ENCODE data around the gene STK40.

The STK40 gene

DNA sequence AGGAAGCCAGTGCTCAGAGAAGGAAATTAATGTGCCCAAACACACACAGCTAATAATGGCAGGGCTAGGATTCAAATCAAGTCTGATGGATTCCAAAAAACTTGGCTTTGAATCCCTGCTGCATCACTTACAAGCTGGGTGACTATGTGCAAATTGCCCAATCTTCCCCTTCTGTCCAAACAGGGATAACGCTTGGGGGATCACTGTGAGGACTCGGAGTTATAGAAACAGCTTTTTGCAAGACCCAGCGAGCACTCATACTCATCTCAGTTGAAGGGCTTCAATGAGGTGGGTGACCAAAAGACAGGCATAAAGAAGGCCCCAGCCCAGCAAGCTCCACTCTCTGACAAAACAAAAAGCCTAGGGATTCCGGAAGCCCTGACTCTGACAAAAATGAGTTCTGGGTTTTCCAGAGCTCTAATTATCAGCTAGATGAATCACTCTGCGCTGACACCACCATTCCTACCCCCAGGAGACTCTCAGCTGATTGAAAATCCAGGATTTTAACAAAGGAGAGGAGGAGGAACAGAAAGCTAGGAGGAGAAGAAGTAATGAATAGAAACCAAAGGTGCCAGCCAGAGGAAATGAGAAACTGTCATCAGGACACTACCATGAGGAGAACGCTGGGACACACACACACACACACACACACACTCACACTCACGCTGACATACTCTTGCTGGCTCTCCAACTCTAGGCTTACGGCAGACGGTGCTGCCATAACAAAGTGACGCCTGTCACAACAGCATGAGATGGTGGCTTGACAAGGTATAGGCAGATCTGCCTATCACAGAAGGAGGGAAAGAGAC, 1.6 kb upstream of the STK40 start:
- H3K27ac Mint-ChIP-seq, result peak overlapping the region; percentile 98
- H3K4me3 Mint-ChIP-seq, result peak overlapping the region; percentile 85
- H3K4me1 Mint-ChIP-seq, result peaks cover 48% of the 10 kb centered on the region
- ATAC-seq (no peak), DNase-seq (ENCODE audit: low spot score in 2 of 2) (no peak)
- no peaks in the 10 kb centered on the region for H3K9me3 Mint-ChIP-seq
- H3K36me3 Mint-ChIP-seq, result peaks cover 55% of the 10 kb centered on the region

DNA sequence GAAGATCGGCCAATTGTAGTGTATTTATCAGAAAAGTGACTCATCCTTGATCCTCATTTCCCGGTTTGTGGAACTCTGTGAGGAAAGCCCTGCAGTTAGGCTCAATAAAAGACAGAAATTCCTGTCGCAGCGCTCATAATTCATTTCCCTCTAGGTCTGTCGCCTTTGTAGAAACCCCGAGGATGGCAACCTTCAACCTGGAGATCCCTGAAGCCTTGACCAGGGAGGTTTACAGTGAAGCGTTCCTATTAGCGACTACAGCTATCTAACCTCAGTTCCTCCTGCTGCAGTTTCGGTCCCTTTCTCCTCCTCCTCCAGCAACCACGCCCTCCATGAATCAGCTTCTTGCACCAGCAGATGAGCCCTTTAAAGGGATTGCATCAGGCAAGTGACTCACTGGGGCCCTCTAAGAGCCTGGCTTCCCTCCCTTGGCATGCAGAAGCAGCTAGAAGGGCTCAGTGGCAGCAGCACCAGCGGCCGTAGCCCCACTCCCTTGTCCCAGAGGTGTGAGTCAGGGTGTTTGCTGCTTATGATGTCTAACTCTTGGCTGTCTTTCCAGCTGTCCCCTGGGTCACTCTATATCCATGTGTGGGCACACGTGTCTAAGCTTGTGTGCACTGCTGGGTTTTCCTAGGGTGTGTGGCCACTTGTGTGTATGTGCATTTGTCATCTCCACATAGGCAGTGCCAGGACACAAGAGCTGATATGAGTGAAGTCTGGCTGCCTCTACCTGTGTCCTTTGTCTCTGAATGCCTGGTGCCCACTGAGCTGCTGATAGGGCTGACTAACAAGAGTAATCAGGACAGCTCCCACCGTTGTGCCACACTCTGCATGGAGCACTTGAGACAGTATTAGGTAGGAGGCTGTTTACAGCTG, 779 bp upstream of the STK40 start:
- ATAC-seq, result peak; percentile 87
- peak overlapping the region; percentile 98 for H3K27ac Mint-ChIP-seq

DNA sequence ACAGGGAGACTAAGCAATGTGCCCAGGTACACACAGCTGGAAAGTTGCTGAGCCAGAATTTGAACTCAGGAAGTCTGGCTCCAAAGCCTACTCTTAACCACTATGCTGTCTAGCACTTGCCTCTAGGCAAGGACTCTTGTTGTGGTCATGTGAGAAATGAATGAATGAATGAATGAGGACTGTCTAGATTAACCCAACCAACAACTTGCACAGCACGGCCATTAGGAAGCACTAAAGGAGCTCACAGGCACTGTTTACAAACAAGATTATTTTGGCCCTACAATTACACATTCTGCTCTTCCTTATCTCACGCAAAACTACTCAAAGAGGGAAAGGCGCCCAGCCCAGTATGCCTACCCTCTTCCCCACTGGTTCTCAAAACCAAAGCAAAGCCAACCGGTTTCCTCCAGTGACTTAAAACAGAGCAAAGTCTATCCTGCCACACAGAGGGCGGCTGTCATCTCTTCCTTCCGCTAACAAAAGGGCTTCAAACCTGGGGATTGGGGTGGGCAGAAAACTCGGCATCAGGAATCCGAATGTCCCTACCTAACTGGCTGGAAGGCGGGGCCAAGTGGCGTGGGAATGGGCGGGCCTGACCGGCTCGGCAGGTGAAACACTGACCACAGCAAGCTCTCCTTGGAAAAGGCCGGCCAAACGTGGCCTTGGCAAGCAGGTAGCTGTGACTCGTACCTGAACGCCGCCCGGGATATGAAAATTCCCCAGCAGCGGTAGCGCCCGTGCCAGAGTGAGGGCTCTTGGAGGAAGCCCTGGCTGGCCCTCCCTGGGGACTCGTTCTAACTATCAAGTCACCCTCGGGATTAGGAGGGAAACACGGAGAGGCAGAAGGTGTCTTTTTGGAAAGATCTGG, 948 bp downstream of the STK40 start:
- Mint-ChIP-seq H3K36me3 (peaks cover 36% of the 10 kb centered on the region), H3K9me3 (no peaks in the 10 kb centered on the region), H3K27ac (peak overlapping the region; percentile 98), H3K4me3 (peak overlapping the region; percentile 85), H3K4me1 (peaks cover 64% of the 10 kb centered on the region)
- no peak for ATAC-seq
- DNase-seq (ENCODE audit: low spot score in 2 of 2), result peak; percentile 12 to 71

More for the DNA sequence above, 779 bp upstream of the STK40 start:
- H3K9me3 Mint-ChIP-seq, result no peaks in the 10 kb centered on the region
- peaks cover 46% of the 10 kb centered on the region for H3K36me3 Mint-ChIP-seq
- peaks cover 54% of the 10 kb centered on the region for H3K4me1 Mint-ChIP-seq
- peak overlapping the region; percentile 85 for H3K4me3 Mint-ChIP-seq
- peak; percentile 68 to 93 for DNase-seq (ENCODE audit: low spot score in 2 of 2)

DNA sequence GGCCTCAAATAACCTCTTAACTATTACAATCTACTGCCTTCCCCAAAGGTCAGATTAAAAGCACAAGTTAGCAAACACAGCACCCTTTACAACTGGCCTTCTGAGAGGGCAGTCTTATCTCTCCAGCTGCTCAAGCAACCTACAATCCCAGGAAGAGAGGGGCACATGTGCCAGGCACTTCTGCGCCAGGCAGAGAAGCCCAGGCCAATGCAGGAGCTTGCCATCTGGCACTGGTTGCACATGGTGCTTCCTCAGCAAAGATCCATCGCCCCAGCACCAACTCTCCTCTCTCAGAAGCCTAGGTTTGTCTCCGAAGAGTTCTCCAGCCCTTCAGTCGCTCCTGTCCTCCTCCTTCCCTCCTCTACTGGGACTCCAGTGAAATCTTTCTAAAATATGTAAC, 2.5 kb downstream of the STK40 start:
- H3K27ac Mint-ChIP-seq, result no peak overlapping the region
- H3K4me1 Mint-ChIP-seq, result peaks cover 73% of the 10 kb centered on the region
- H3K4me3 Mint-ChIP-seq, result peak overlapping the region; percentile 85
- DNase-seq (ENCODE audit: low spot score in 2 of 2) (no peak), ATAC-seq (no peak)
- H3K36me3 Mint-ChIP-seq, result peaks cover 30% of the 10 kb centered on the region
- H3K9me3 Mint-ChIP-seq, result no peaks in the 10 kb centered on the region

DNA sequence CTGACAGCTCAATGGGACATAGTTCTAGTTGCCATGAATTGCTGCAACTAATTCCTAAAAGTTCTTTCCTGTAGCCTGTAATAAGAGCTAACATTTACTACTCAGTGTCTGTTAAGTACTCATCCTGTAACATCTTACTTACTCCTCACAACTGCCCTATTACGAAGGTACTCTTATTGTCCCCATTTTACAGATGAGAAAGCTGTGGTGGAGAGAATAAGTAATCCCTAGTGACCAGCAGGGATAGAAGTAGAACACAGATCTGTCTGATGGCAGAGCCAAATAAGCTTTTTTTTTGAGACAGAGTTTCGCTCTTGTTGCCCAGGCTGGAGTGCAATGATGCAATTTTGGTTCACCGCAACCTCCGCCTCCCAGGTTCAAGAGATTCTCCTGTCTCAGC, 3.1 kb downstream of the STK40 start:
- H3K27ac Mint-ChIP-seq, result peak overlapping the region; percentile 94
- H3K4me3 Mint-ChIP-seq, result no peak overlapping the region
- DNase-seq (ENCODE audit: low spot score in 2 of 2) (no peak), ATAC-seq (no peak)
- peaks cover 33% of the 10 kb centered on the region for H3K36me3 Mint-ChIP-seq
- peaks cover 76% of the 10 kb centered on the region for H3K4me1 Mint-ChIP-seq
- H3K9me3 Mint-ChIP-seq, result no peaks in the 10 kb centered on the region

DNA sequence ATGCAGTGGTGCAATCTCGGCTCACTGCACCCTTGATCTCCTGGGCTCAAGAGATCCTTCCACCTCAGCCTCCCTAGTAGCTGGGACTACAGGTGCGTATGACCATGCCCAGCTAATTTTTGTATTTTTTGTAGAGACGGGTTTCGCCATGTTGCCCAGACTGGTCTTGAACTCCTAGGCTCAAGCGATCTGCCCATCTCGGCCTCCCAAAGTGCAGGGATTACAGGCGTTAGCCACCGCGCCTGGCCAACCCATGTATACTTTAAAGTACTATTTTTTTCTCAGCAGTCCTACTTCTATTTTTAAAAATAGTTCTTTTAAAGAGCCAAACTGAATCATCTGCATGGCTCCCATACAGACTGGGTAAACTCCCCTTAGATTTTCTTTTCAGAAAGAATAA, 3.5 kb downstream of the STK40 start:
- Mint-ChIP-seq H3K4me3 (no peak overlapping the region), H3K9me3 (no peaks in the 10 kb centered on the region), H3K27ac (peak overlapping the region; percentile 94), H3K4me1 (peaks cover 75% of the 10 kb centered on the region), H3K36me3 (peaks cover 34% of the 10 kb centered on the region)
- ATAC-seq, result no peak
- no peak for DNase-seq (ENCODE audit: low spot score in 2 of 2)

DNA sequence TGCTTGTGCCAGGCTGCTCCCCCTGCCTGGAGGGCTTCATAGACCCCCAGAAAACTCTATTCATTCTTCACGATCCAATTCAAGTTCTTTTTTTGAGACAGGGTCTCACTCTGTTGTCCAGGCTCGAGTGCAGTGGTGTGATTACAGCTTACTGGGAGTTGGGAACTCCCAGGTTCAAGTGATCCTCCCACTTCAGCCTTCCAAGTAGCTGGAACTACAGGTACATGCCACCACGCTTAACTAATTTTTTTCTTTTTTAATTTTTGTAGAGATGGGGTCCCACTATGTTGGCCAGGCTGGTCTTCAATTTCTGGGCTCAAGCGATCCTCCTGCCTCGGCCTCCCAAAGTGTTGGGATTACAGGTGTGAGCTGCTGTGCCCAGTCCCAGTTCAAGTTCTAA, 4.3 kb downstream of the STK40 start:
- peak overlapping the region; percentile 94 for H3K27ac Mint-ChIP-seq
- H3K9me3 Mint-ChIP-seq, result no peaks in the 10 kb centered on the region
- H3K4me3 Mint-ChIP-seq, result no peak overlapping the region
- DNase-seq (ENCODE audit: low spot score in 2 of 2) (no peak), ATAC-seq (no peak)
- peaks cover 68% of the 10 kb centered on the region for H3K4me1 Mint-ChIP-seq
- H3K36me3 Mint-ChIP-seq, result peaks cover 30% of the 10 kb centered on the region

DNA sequence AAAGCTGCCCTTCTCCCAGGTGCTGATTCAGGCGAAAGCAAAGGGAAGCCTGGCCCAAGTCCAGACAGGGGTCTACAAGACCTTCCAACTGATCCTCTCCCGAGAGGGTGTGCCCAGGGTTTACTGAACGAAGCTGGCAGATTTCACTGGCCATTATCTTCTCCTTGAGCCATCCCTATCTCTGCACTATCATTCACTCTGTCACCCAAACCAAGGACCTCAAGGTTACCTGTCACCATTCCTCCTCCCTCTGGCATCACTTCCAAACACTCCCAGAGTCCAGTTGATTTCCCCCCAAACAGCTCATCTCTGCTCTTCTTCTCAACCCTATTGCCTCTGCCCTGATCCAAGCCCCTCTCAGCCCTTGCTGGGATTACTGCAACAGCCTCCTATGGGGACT, 4.9 kb downstream of the STK40 start:
- H3K4me1 Mint-ChIP-seq, result peaks cover 70% of the 10 kb centered on the region
- peak overlapping the region; percentile 94 for H3K27ac Mint-ChIP-seq
- H3K9me3 Mint-ChIP-seq, result no peaks in the 10 kb centered on the region
- no peak overlapping the region for H3K4me3 Mint-ChIP-seq
- DNase-seq (ENCODE audit: low spot score in 2 of 2), result no peak
- peaks cover 24% of the 10 kb centered on the region for H3K36me3 Mint-ChIP-seq
- no peak for ATAC-seq

DNA sequence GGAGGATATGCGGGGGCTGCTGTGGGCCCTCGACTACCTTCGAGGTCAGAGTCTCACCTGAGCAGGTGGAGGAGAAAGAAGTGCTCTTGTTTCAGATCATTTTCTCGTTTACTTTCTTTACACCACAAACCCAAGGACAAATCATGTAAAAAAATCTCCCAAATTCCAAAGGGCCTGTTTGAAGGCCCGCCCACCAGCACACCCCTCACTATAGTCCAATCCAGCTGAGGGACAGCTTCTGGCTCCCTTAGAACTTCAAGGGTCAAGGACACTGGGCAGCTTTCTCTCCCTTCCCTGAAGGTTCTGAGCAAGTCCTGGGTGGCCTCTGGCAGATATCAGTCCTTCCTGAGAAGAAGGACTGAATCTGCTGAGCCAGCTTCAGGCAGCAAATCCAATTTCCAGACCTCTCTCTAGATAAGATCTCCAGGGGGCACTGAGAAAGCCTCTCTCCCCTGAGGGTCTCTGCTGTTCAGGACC, 5.5 kb downstream of the STK40 start:
- Mint-ChIP-seq H3K27ac (peak overlapping the region; percentile 94), H3K4me1 (peaks cover 70% of the 10 kb centered on the region), H3K9me3 (no peaks in the 10 kb centered on the region), H3K4me3 (no peak overlapping the region), H3K36me3 (peaks cover 22% of the 10 kb centered on the region)
- ATAC-seq (no peak), DNase-seq (ENCODE audit: low spot score in 2 of 2) (no peak)

DNA sequence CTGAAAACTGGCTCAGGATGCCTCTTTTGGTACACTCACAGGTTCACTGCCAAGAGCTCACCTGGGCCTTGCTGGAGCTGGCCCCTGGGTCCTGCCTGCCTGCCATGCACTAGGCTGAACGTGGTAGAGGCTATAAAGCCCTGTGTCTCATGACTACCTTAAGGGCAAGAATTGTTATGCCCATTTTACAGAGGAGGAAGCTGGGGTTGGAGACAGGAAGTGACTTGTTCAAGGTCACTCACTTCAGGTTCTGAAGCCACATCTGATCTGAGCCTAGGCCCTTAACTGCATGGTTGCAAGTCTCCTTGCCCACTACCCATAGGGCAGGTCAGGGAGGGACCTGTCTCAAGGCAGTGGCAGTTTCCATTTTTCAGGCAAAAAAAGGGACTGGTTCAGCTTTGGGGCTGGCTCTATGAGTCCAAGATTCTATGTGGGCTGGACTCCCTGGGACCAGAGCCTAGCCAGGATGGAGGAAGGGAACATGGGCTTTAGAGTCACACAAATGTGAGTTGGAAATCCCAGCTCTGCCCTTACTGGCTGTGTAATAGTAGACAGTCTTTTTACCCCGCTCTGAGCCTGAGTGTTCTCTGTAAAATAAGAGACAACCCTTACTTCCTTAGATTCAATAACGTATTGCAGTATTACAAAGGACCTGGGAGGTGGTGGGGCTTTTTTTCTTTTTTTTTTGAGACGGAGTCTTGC, 7.8 kb downstream of the STK40 start:
- no peaks in the 10 kb centered on the region for H3K9me3 Mint-ChIP-seq
- no peak overlapping the region for H3K4me3 Mint-ChIP-seq
- peak overlapping the region; percentile 79 for H3K27ac Mint-ChIP-seq
- H3K4me1 Mint-ChIP-seq, result peaks cover 72% of the 10 kb centered on the region
- DNase-seq (ENCODE audit: low spot score in 2 of 2) (no peak), ATAC-seq (no peak)
- peaks cover 26% of the 10 kb centered on the region for H3K36me3 Mint-ChIP-seq

DNA sequence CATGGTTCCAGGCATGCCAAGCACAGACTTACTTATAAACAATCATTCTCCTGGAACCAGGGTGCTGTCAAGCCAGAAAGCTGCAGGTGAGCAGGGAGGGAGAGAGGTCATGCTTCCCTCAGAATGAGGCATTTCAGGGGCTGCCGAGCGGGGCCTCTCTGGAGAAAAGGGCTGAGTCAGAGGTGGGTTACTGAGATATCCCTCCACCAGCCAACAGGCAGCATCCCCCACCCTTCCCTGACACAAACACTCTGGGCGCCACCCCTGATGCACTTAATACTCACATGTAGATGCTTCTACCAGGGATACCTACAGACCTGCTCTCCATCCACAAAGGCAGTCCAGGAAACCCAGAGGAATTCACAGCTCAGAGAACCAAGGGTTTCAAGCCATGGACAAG, 13.1 kb downstream of the STK40 start:
- DNase-seq (ENCODE audit: low spot score in 2 of 2) (no peak), ATAC-seq (no peak)
- Mint-ChIP-seq H3K9me3 (no peaks in the 10 kb centered on the region), H3K27ac (peak overlapping the region; percentile 94), H3K4me1 (peaks cover 56% of the 10 kb centered on the region), H3K36me3 (peaks cover 34% of the 10 kb centered on the region), H3K4me3 (no peak overlapping the region)

DNA sequence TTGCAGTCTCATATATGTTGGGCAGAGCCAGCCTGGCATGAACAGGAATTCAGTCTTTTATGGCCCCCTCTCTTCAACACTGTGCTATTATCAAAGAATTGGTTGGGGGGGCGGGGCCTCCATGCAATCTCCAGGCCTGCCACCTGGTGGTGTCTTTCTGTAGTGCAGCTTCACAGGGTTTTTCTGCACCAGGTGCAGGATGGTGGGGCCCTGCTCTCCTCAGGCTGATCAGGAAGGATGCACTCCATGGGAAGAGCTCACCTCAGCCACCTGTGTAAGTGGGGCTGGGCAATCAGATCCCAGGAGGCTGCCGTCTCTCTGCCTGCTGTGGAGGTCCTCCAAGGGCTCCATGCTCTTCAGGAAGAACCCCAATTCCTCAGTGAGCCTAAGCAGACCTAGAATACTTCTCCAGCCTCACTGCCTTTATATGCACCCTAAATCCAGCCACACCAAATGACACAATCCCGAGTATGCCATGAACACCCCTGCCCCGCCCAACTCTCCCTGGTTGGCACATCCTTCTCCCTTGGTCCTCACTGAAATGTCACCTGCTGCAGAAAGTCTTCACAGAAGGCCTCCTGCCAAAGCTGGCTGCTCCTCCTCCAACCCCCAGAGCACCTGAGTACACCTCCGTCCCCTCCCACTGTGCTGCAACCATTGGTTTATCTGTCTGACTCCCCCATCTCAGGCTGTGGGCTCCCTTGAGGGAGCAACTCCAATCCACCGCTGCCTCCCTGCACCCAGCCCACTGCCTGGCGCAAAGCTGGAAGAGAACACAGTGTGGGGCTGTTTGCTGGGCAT, 16.5 kb downstream of the STK40 start:
- DNase-seq (ENCODE audit: low spot score in 2 of 2), result peak; percentile 82 to 92
- no peak overlapping the region for H3K4me3 Mint-ChIP-seq
- H3K4me1 Mint-ChIP-seq, result peaks cover 61% of the 10 kb centered on the region
- H3K36me3 Mint-ChIP-seq, result peaks cover 28% of the 10 kb centered on the region
- H3K9me3 Mint-ChIP-seq, result no peaks in the 10 kb centered on the region
- peak; percentile 38 for ATAC-seq
- H3K27ac Mint-ChIP-seq, result peak overlapping the region; percentile 71

DNA sequence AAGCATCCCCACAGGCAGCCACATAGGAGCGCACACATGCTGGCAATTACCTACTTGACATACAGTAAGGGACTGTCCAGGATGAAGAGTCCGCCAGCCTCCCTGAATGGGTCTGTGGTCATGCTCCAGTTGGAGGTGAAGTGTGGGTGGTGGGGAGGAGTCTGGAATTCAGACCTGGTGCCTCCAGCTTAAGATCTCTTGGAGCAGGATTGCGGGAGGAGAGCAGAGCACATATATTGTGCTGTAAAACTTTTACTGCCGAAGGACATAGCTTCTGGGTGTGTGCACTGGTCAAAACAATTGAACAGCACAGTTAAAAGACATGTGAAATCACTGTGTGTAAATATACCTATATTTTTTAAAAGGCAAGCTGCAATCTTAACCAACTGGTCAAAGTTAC, 17.9 kb downstream of the STK40 start:
- Mint-ChIP-seq H3K9me3 (no peaks in the 10 kb centered on the region), H3K4me3 (no peak overlapping the region), H3K27ac (peak overlapping the region; percentile 86), H3K36me3 (peaks cover 35% of the 10 kb centered on the region), H3K4me1 (peaks cover 47% of the 10 kb centered on the region)
- no peak for ATAC-seq
- DNase-seq (ENCODE audit: low spot score in 2 of 2), result no peak

DNA sequence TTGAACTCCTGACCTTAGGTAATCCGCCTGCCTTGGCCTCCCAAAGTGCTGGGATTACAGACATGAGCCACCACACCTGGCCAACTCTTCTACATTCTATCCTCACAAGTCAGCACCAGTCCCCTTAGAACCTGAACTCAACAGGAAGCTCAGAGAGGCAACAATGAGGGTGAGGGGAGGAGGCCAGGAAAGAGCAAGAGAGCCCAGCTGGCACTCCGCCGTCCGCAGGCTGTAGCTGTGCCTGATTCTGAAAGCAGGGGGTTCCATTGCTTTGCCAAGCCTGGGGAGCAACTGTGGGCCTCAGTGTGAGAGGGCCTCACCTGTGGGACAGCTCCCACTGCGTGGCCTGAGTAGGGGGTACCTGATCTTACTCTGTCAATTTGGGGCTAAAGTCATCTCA, 18.7 kb downstream of the STK40 start:
- DNase-seq (ENCODE audit: low spot score in 2 of 2), result no peak
- Mint-ChIP-seq H3K9me3 (no peaks in the 10 kb centered on the region), H3K36me3 (peaks cover 34% of the 10 kb centered on the region), H3K4me3 (no peak overlapping the region), H3K4me1 (peaks cover 42% of the 10 kb centered on the region), H3K27ac (peak overlapping the region; percentile 86)
- no peak for ATAC-seq

Data from stimulated activated effector memory CD8-positive, alpha-beta T cell treated with anti-CD3 and anti-CD28 coated beads, Interleukin-12 subunit alpha, Interleukin-12 subunit beta, amount 100 ng/mL, for 72 hours (primary cell).